Muscle of back (tissue), 13 donors: ENCODE results near the gene SLC37A1. TPM values are rescaled to one million over a fixed set of nuclear protein-coding genes. Genes with fewer than 3 reads are reported as not detected.
"Not testable (repeated sequence)": the region's sequence is repeated elsewhere in the genome, so short reads cannot be mapped to it uniquely, and the experiment has no call there.

ENCODE experiments used
- DNase-seq, 3 donors: peaks; one replicate each; pipeline versions ENCODE4 v3.0.0 to v3.0.0-alpha.2; 2013
- long read RNA-seq, 9 donors: transcript quantifications; one replicate each; lab custom pipeline, GENCODE V29; 2026
- polyA plus RNA-seq, 10 donors: library from polyadenylated mRNA; unstranded; fragments of 120-200 nt; gene quantifications; one replicate each; pipeline ENCODE4 v1.2.1, GENCODE V29; 2013; ENCODE audit not compliant: insufficient read length in 10 of 10

Gene SLC37A1
- polyA plus RNA-seq: 1 to 10 TPM; 1.9 to 3.2 (median 2.6) TPM
- long read RNA-seq, donor 1: 0 reads
- long read RNA-seq, donor 2: 0 reads
- long read RNA-seq, donor 3: 0 reads
- long read RNA-seq, donor 4: 0 reads
- long read RNA-seq, donor 5: 0 reads
- long read RNA-seq, donor 6: 0 reads
- long read RNA-seq, donor 7: 0 reads
- long read RNA-seq, donor 8: 0 reads
- long read RNA-seq, donor 9: 0 reads

GRCh38 chr21:42513151-42513984, at the start of gene SLC37A1:
Gene SLC37A1 (plus strand): TSS chr21:42513852. CDS start chr21:42518455, 4,603 bp downstream.
- DNase-seq: peak in 2 of 3 donors; percentile 38

GRCh38 chr21:42463861-42464515, 49.7 kb upstream of the SLC37A1 start:
- peak in 1 of 3 donors; percentile 47 for DNase-seq

- peak in 1 of 3 donors; percentile 37 for DNase-seq
Observed at GRCh38 chr21:42465008-42465802, 48.4 kb upstream of the SLC37A1 start.

GRCh38 chr21:42465803-42466127, 47.9 kb upstream of the SLC37A1 start:
- no peak for DNase-seq

- DNase-seq: no peak
Observed at GRCh38 chr21:42466700-42467099, 47.0 kb upstream of the SLC37A1 start.

- peak in 2 of 3 donors; percentile 10 to 23 for DNase-seq
Observed at GRCh38 chr21:42467140-42467983, 46.3 kb upstream of the SLC37A1 start.

- DNase-seq: no peak
Observed at GRCh38 chr21:42468491-42469131, 45.0 kb upstream of the SLC37A1 start.

GRCh38 chr21:42469272-42469671, 44.4 kb upstream of the SLC37A1 start:
- no peak for DNase-seq

GRCh38 chr21:42469726-42470125, 43.9 kb upstream of the SLC37A1 start:
- DNase-seq: not testable (repeated sequence)

GRCh38 chr21:42471206-42471605, 42.4 kb upstream of the SLC37A1 start:
- no peak for DNase-seq

GRCh38 chr21:42471716-42472330, 41.8 kb upstream of the SLC37A1 start:
- no peak for DNase-seq

- no peak for DNase-seq
Observed at GRCh38 chr21:42472521-42472920, 41.1 kb upstream of the SLC37A1 start.

GRCh38 chr21:42473498-42474042, 40.1 kb upstream of the SLC37A1 start:
- no peak for DNase-seq

GRCh38 chr21:42474043-42474831, 39.4 kb upstream of the SLC37A1 start:
- no peak for DNase-seq

GRCh38 chr21:42475036-42475435, 38.6 kb upstream of the SLC37A1 start:
- DNase-seq: no peak

- no peak for DNase-seq
Observed at GRCh38 chr21:42475526-42476387, 37.9 kb upstream of the SLC37A1 start.

GRCh38 chr21:42476388-42477331, 37.0 kb upstream of the SLC37A1 start:
- DNase-seq: no peak
